Measurements from ENCODE around the gene SPINK7.

DNA sequence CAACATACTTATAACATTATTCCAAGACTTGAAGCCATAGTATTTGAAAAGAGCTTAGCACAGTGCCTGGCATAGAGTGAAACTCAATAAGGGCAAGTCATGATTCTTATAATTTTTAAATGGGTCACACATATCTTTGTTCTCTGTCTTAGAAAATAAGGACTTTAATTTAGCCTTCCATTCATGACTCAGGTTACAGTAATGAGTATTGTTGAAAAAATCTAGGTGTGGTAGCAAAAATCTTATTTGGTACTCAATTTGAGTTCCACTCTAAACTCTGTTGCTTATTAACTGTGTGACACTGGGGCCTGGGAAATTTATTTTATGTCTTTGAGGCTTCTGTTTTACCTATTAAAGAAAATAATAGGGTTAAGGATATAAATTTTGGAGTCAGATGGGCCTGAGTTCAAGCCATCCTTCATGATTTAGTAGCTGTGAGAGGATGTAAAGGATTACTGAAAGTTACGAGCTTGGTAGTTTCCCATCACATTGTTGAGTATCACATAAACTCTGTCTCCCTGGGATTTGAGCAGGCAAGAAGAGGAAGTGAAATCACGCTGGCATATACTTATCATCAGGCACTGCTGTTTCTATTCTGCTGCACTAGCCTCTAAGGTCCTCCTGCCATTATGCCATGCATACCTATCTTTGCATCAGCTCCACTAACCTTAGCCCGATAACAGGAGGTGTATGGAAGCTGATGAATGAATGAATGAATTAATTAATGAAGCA is 24.6 kb downstream of the SPINK7 start:
- TF ChIP-seq GATA3 (IDR thresholded peaks at IDR 0.05; ENCODE audit: low read depth, low read length) (no peak), GATA2 (IDR thresholded peaks at IDR 0.05; ENCODE audit: low read depth, low read length) (no peak)

Data from SH-SY5Y (cell line).